ENCODE data around the gene RTN1. TPM values are rescaled to one million over a fixed set of nuclear protein-coding genes. Genes with fewer than 3 reads are reported as not detected.

Gene RTN1
- total and polyA plus RNA-seq, 10 of the 15 experiments (the other 5 are each of a cell fraction or from before 2014, with no cell fraction given), result 0.03 to 0.55 (median 0.13) TPM; not detected in 4

DNA sequence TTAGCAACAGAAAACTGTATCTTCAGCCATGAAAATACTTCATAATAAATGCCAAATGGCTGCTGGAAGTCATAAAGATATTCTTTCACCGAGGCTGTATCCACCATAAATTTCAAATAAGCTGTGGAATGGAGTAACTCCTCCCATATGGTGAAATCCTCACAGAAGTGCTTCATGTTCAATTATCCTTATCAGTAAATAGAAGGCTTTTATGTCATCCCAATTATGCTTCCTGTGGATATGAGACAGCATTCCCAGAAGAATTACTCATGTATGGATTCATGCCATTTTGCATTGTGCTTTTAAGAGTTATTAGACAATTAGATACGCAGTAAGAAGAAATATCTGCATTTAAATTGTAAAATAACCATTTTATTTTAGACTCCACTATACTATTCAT is 99.0 kb downstream of the RTN1 start:
- Histone ChIP-seq H3K9me3 (replicated peaks; ENCODE audit: control insufficient read depth, insufficient read depth, low read length) (no peaks in the 10 kb centered on the region), H3K4me1 (ENCODE audit: control insufficient read depth, insufficient read depth, low read length) (no peaks in the 10 kb centered on the region), H3K27ac (ENCODE audit: control insufficient read depth, insufficient read depth) (no peak overlapping the region), H3K79me2 (ENCODE audit: control insufficient read depth, insufficient read depth, low read length) (no peaks in the 10 kb centered on the region), H3K4me3 (no peak overlapping the region), H3K9ac (ENCODE audit: control insufficient read depth, insufficient read depth, low read length) (no peak overlapping the region), H3K4me2 (ENCODE audit: control insufficient read depth, insufficient read depth) (no peak overlapping the region), H3K36me3 (ENCODE audit: control insufficient read depth in 2 of 2, insufficient read depth in 2 of 2, low read length in 1 of 2) (no peaks in the 10 kb centered on the region), H3K27me3 (replicated peaks in 1 of 2; ENCODE audit: control insufficient read depth in 2 of 2, insufficient read depth in 2 of 2, low read length in 1 of 2) (no peaks in the 10 kb centered on the region; a peak in 1 of 4 replicates), H2AFZ (ENCODE audit: control insufficient read depth, low read depth, low read length) (no peak overlapping the region), H4K20me1 (ENCODE audit: control insufficient read depth, insufficient read depth) (no peaks in the 10 kb centered on the region)
- FAIRE-seq, result no peak
- 19% methylated on average over 2 of the region's 2 CpGs for WGBS (ENCODE audit: insufficient coverage, insufficient replicate concordance, low lambda C conversion rate, missing lambda C conversion rate)
- BruUV-seq (replicated peaks), result no TSS peak
- in situ Hi-C loops (cut with MboI), result no loop called here
- ATAC-seq, result no peak
- intact Hi-C loops (cut with micrococcal nuclease; ENCODE audit: unreplicated experiment), result no loop called here
- no peak for DNase-seq (ENCODE audit: low read depth, low spot score)
- ChIA-PET SMC1A (ENCODE audit: uncharacterized antibody, unreplicated experiment) (no interaction called here), CTCF (interaction anchor here (0.5 to 0.6 kb wide), 2 partner anchors 166 to 1255 kb away, joined by 3 read pairs; no protein-coding TSS in a partner anchor), RAD21 (ENCODE audit: unreplicated experiment) (no interaction called here), POLR2A (no interaction called here)
- TF ChIP-seq HCFC1 (IDR thresholded peaks at IDR 0.05; ENCODE audit: low read length) (no peak), EGR1 (IDR thresholded peaks at IDR 0.05; ENCODE audit: borderline replicate concordance in 1 of 2, low read depth in 2 of 2, low read length in 2 of 2) (no peak), FOS (IDR thresholded peaks at IDR 0.05; ENCODE audit: borderline replicate concordance, extremely low read depth, insufficient read length) (no peak), SREBF2 (IDR thresholded peaks at IDR 0.05; ENCODE audit: low read length) (no peak), NR2C1 (IDR thresholded peaks at IDR 0.05) (no peak), KDM1A (IDR thresholded peaks at IDR 0.05; ENCODE audit: borderline replicate concordance) (no peak), SMARCA5 (IDR thresholded peaks at IDR 0.05) (no peak), RB1 (IDR thresholded peaks at IDR 0.05; ENCODE audit: borderline replicate concordance) (no peak), JUNB (IDR thresholded peaks at IDR 0.05) (no peak), SPI1 (IDR thresholded peaks at IDR 0.05; ENCODE audit: borderline replicate concordance, insufficient read depth, low read depth, low read length) (no peak), HDAC2 (IDR thresholded peaks at IDR 0.05) (no peak)
- TF ChIP-seq, protein P1, sequence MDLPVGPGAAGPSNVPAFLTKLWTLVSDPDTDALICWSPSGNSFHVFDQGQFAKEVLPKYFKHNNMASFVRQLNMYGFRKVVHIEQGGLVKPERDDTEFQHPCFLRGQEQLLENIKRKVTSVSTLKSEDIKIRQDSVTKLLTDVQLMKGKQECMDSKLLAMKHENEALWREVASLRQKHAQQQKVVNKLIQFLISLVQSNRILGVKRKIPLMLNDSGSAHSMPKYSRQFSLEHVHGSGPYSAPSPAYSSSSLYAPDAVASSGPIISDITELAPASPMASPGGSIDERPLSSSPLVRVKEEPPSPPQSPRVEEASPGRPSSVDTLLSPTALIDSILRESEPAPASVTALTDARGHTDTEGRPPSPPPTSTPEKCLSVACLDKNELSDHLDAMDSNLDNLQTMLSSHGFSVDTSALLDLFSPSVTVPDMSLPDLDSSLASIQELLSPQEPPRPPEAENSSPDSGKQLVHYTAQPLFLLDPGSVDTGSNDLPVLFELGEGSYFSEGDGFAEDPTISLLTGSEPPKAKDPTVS (IDR thresholded peaks at IDR 0.05; ENCODE audit: low read depth, low read length), result no peak
- TF ChIP-seq, protein P2, sequence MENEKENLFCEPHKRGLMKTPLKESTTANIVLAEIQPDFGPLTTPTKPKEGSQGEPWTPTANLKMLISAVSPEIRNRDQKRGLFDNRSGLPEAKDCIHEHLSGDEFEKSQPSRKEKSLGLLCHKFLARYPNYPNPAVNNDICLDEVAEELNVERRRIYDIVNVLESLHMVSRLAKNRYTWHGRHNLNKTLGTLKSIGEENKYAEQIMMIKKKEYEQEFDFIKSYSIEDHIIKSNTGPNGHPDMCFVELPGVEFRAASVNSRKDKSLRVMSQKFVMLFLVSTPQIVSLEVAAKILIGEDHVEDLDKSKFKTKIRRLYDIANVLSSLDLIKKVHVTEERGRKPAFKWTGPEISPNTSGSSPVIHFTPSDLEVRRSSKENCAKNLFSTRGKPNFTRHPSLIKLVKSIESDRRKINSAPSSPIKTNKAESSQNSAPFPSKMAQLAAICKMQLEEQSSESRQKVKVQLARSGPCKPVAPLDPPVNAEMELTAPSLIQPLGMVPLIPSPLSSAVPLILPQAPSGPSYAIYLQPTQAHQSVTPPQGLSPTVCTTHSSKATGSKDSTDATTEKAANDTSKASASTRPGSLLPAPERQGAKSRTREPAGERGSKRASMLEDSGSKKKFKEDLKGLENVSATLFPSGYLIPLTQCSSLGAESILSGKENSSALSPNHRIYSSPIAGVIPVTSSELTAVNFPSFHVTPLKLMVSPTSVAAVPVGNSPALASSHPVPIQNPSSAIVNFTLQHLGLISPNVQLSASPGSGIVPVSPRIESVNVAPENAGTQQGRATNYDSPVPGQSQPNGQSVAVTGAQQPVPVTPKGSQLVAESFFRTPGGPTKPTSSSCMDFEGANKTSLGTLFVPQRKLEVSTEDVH (IDR thresholded peaks at IDR 0.05; ENCODE audit: low read depth, partially characterized antibody), result no peak
- TF ChIP-seq, protein P3, sequence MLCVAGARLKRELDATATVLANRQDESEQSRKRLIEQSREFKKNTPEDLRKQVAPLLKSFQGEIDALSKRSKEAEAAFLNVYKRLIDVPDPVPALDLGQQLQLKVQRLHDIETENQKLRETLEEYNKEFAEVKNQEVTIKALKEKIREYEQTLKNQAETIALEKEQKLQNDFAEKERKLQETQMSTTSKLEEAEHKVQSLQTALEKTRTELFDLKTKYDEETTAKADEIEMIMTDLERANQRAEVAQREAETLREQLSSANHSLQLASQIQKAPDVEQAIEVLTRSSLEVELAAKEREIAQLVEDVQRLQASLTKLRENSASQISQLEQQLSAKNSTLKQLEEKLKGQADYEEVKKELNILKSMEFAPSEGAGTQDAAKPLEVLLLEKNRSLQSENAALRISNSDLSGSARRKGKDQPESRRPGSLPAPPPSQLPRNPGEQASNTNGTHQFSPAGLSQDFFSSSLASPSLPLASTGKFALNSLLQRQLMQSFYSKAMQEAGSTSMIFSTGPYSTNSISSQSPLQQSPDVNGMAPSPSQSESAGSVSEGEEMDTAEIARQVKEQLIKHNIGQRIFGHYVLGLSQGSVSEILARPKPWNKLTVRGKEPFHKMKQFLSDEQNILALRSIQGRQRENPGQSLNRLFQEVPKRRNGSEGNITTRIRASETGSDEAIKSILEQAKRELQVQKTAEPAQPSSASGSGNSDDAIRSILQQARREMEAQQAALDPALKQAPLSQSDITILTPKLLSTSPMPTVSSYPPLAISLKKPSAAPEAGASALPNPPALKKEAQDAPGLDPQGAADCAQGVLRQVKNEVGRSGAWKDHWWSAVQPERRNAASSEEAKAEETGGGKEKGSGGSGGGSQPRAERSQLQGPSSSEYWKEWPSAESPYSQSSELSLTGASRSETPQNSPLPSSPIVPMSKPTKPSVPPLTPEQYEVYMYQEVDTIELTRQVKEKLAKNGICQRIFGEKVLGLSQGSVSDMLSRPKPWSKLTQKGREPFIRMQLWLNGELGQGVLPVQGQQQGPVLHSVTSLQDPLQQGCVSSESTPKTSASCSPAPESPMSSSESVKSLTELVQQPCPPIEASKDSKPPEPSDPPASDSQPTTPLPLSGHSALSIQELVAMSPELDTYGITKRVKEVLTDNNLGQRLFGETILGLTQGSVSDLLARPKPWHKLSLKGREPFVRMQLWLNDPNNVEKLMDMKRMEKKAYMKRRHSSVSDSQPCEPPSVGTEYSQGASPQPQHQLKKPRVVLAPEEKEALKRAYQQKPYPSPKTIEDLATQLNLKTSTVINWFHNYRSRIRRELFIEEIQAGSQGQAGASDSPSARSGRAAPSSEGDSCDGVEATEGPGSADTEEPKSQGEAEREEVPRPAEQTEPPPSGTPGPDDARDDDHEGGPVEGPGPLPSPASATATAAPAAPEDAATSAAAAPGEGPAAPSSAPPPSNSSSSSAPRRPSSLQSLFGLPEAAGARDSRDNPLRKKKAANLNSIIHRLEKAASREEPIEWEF (IDR thresholded peaks at IDR 0.05; ENCODE audit: insufficient replicate concordance, low read depth, low read length), result no peak
- TF ChIP-seq, protein P4, sequence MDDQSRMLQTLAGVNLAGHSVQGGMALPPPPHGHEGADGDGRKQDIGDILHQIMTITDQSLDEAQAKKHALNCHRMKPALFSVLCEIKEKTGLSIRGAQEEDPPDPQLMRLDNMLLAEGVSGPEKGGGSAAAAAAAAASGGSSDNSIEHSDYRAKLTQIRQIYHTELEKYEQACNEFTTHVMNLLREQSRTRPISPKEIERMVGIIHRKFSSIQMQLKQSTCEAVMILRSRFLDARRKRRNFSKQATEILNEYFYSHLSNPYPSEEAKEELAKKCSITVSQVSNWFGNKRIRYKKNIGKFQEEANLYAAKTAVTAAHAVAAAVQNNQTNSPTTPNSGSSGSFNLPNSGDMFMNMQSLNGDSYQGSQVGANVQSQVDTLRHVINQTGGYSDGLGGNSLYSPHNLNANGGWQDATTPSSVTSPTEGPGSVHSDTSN (IDR thresholded peaks at IDR 0.05; ENCODE audit: insufficient replicate concordance, low read depth, low read length), result no peak
